ENCODE measurements around the gene WLS.

WLS gene

GRCh38 chr1:68083686-68084085 is 148.6 kb downstream of the WLS start:
- Histone ChIP-seq H3F3A (ENCODE audit: insufficient read depth) (no peaks in the 10 kb centered on the region), H3K27me3 (ENCODE audit: low read length) (no peaks in the 10 kb centered on the region), H3K4me3 (ENCODE audit: insufficient read depth, low read length, poor library complexity, severe bottlenecking) (no peak overlapping the region), H3K36me3 (ENCODE audit: low read length) (no peaks in the 10 kb centered on the region), H3K79me2 (ENCODE audit: insufficient read depth, low read length) (no peaks in the 10 kb centered on the region), H3K9me2 (replicated peaks; ENCODE audit: insufficient read depth, low read length) (no peaks in the 10 kb centered on the region), H3K9me3 (ENCODE audit: insufficient read depth, low read length) (no peaks in the 10 kb centered on the region; the same call in 1 of the 2 replicates), H2AFZ (ENCODE audit: low read depth, low read length, severe bottlenecking) (no peak overlapping the region), H3K27ac (ENCODE audit: low read depth, low read length) (no peak overlapping the region), H3K4me2 (ENCODE audit: low read depth, low read length, poor library complexity, severe bottlenecking) (no peak overlapping the region), H3K9ac (ENCODE audit: low read length) (no peak overlapping the region), H4K20me1 (ENCODE audit: low read depth, low read length) (no peaks in the 10 kb centered on the region)
- TF ChIP-seq EZH2phosphoT487 (conservative IDR thresholded peaks at IDR 0.05; ENCODE audit: low read length) (no peak), CTCF (IDR thresholded peaks at IDR 0.05; ENCODE audit: insufficient read depth, low read length, poor library complexity, severe bottlenecking) (no peak)

GRCh38 chr1:68081775-68082283 is 150.5 kb downstream of the WLS start:
- Histone ChIP-seq H3K36me3 (ENCODE audit: low read length) (no peaks in the 10 kb centered on the region), H3K27ac (ENCODE audit: low read depth, low read length) (no peak overlapping the region), H2AFZ (ENCODE audit: low read depth, low read length, severe bottlenecking) (no peak overlapping the region), H3K79me2 (ENCODE audit: insufficient read depth, low read length) (no peaks in the 10 kb centered on the region), H3K4me2 (ENCODE audit: low read depth, low read length, poor library complexity, severe bottlenecking) (no peak overlapping the region), H3K9me2 (replicated peaks; ENCODE audit: insufficient read depth, low read length) (no peaks in the 10 kb centered on the region), H3K4me3 (ENCODE audit: insufficient read depth, low read length, poor library complexity, severe bottlenecking) (no peak overlapping the region), H3K9ac (ENCODE audit: low read length) (no peak overlapping the region), H4K20me1 (ENCODE audit: low read depth, low read length) (no peaks in the 10 kb centered on the region), H3K27me3 (ENCODE audit: low read length) (no peaks in the 10 kb centered on the region), H3F3A (ENCODE audit: insufficient read depth) (no peaks in the 10 kb centered on the region), H3K9me3 (ENCODE audit: insufficient read depth, low read length) (no peaks in the 10 kb centered on the region; the same call in 1 of the 2 replicates)
- TF ChIP-seq CTCF (IDR thresholded peaks at IDR 0.05; ENCODE audit: insufficient read depth, low read length, poor library complexity, severe bottlenecking) (no peak), EZH2phosphoT487 (conservative IDR thresholded peaks at IDR 0.05; ENCODE audit: low read length) (no peak)

- H3K27me3 ChIP-seq (ENCODE audit: low read length), result no peaks in the 10 kb centered on the region
- no peak overlapping the region for H3K27ac ChIP-seq (ENCODE audit: low read depth, low read length)
- no peak for TF ChIP-seq CTCF (IDR thresholded peaks at IDR 0.05; ENCODE audit: insufficient read depth, low read length, poor library complexity, severe bottlenecking)
- TF ChIP-seq EZH2phosphoT487 (conservative IDR thresholded peaks at IDR 0.05; ENCODE audit: low read length), result no peak
- no peaks in the 10 kb centered on the region for H3K9me2 ChIP-seq (replicated peaks; ENCODE audit: insufficient read depth, low read length)
- no peaks in the 10 kb centered on the region for H3K9me3 ChIP-seq (ENCODE audit: insufficient read depth, low read length)
- no peaks in the 10 kb centered on the region for H3K36me3 ChIP-seq (ENCODE audit: low read length)
- H3K4me3 ChIP-seq (ENCODE audit: insufficient read depth, low read length, poor library complexity, severe bottlenecking), result no peak overlapping the region
- H3K79me2 ChIP-seq (ENCODE audit: insufficient read depth, low read length), result no peaks in the 10 kb centered on the region
- H3K9ac ChIP-seq (ENCODE audit: low read length), result no peak overlapping the region
- no peak overlapping the region for H2AFZ ChIP-seq (ENCODE audit: low read depth, low read length, severe bottlenecking)
- H3F3A ChIP-seq (ENCODE audit: insufficient read depth), result no peaks in the 10 kb centered on the region
- no peaks in the 10 kb centered on the region for H4K20me1 ChIP-seq (ENCODE audit: low read depth, low read length)
- H3K4me2 ChIP-seq (ENCODE audit: low read depth, low read length, poor library complexity, severe bottlenecking), result no peak overlapping the region
These were observed 153.7 kb downstream of the WLS start for GRCh38 chr1:68078647-68079046.

Measured in SU-DHL-6 (cell line).